Psoas muscle (tissue), 8 donors: ENCODE results near the gene AGAP2. TPM values are rescaled to one million over a fixed set of nuclear protein-coding genes. Genes with fewer than 3 reads are reported as not detected.

Source experiments
- ATAC-seq, 4 donors: fragments of 200-7000 bp; cut with Tn5 transposase; one replicate each; pipeline ENCODE4 v1.9.1; 2020; ENCODE audit warnings: moderate library complexity in 3 of 4, mild to moderate bottlenecking in 2 of 4
- DNase-seq, 2 donors: peaks; one replicate each; pipeline ENCODE4 v3.0.0-alpha.2; 2020
- H3K27ac ChIP-seq: fragments of 200-600 bp; one replicate; pipeline ENCODE4 v1.8.0; 2022
- H3K27me3 ChIP-seq, 3 donors: fragments of 200-600 bp in 1 of 3; one replicate each; pipeline versions ENCODE4 v1.6.1 to v1.8.0; 2013 to 2022; ENCODE audit warnings: low read length in 2 of 3, mild to moderate bottlenecking in 2 of 3, moderate library complexity in 1 of 3; ENCODE audit not compliant: insufficient read depth in 3 of 3
- H3K36me3 ChIP-seq, 2 donors: fragments of 200-600 bp in 1 of 2; one replicate each; pipeline versions ENCODE4 v1.6.1 to v1.8.0; 2013 to 2022; ENCODE audit warnings: low read depth in 1 of 2, mild to moderate bottlenecking in 1 of 2, moderate library complexity in 1 of 2; ENCODE audit not compliant: insufficient read depth in 1 of 2
- H3K4me1 ChIP-seq: fragments of 200-600 bp; one replicate; pipeline ENCODE4 v1.8.0; 2022
- H3K4me3 ChIP-seq: fragments of 200-600 bp; one replicate; pipeline ENCODE4 v1.8.0; 2022; ENCODE audit warnings: mild to moderate bottlenecking
- H3K9me3 ChIP-seq: fragments of 200-600 bp; one replicate; pipeline ENCODE4 v1.8.0; 2022
- CTCF ChIP-seq: fragments of 200-600 bp; IDR thresholded peaks from one replicate; pipeline ENCODE4 v1.8.0; 2022; ENCODE audit warnings: antibody characterized with exemption
- WGBS, 3 donors: extraction: QIAGEN DNeasy Blood & Tissue Kit; methylation state at CpG; one replicate each; pipeline versions ENCODE4 v1.1.6 to v1.1.7; 2013; 5-methylcytosine and 5-hydroxymethylcytosine counted together
- intact Hi-C, 2 donors: fragments of 100-400 bp; cut with DNase I; formaldehyde crosslinking; loops; one replicate each; pipeline versions ENCODE4 v1.11.0 to v1.14.2; 2022
- polyA plus RNA-seq, 3 donors: library from polyadenylated mRNA; stranded (reverse); fragments of 200-250 nt; gene quantifications; one replicate each; pipeline ENCODE4 v1.2.3, GENCODE V29; 2013
- total RNA-seq, 4 donors: library from RNA; stranded (reverse); fragmentation: NEBNext Ultra II Directional in 2 of 4; extraction: Animal tissue kit (Norgen Biotek cat#: 25700) in 2 of 4; gene quantifications; one replicate each; pipeline versions ENCODE4 v1.2.1 to v1.2.4, GENCODE V29; 2021 to 2023
- donor health status: healthy with polysubstance abuse.
- donor health status: DM: no; HTN: no; CAD: no; lungs with moderate emphysema.
- donor health status: Bipolar disorder and iron deficiency.
- donor health status: healthy.
- donor health status: DM: yes; HTN: yes; CAD: no.
- donor health status: DM: no; HTN: no; CAD: no.
- donor health status: DM: no; HTN: no; CAD: no.
- donor health status: DM: yes; HTN: yes; CAD: no.

Gene AGAP2
- total and polyA plus RNA-seq, 7 donors, result 2.5 to 9.6 (median 3.9) TPM

GRCh38 chr12:57769594-57769993 lies 31.1 kb upstream of the AGAP2 start:
- no peak for DNase-seq
- H3K27ac ChIP-seq, result no peak overlapping the region
- H3K4me3 ChIP-seq, result no peak overlapping the region
- H3K27me3 ChIP-seq, result peaks cover 0 to 23% (median 20%) of the 10 kb centered on the region in 3 donors
- TF ChIP-seq CTCF, result no peak
- H3K4me1 ChIP-seq, result peaks cover 24% of the 10 kb centered on the region
- H3K36me3 ChIP-seq, result peaks cover 7 to 34% of the 10 kb centered on the region in 2 donors
- ATAC-seq, result no peak
- intact Hi-C loops, result no loop called here
- H3K9me3 ChIP-seq, result no peaks in the 10 kb centered on the region
- 95% methylated on average over 11 of the region's 11 CpGs for WGBS, 3 donors

GRCh38 chr12:57767876-57768275 lies 29.3 kb upstream of the AGAP2 start:
- H3K4me1 ChIP-seq, result peaks cover 24% of the 10 kb centered on the region
- no peak overlapping the region for H3K4me3 ChIP-seq
- 87 to 96% (median 95%) methylated on average over 3 of the region's 3 CpGs for WGBS, 3 donors
- ATAC-seq, result no peak
- peaks cover 0 to 40% (median 27%) of the 10 kb centered on the region in 3 donors for H3K27me3 ChIP-seq
- H3K27ac ChIP-seq, result no peak overlapping the region
- intact Hi-C loops, result no loop called here
- DNase-seq, result no peak
- peaks cover 7 to 34% of the 10 kb centered on the region in 2 donors for H3K36me3 ChIP-seq
- no peak for TF ChIP-seq CTCF
- no peaks in the 10 kb centered on the region for H3K9me3 ChIP-seq

GRCh38 chr12:57767305-57767698 lies 28.8 kb upstream of the AGAP2 start:
- Histone ChIP-seq H3K9me3 (no peaks in the 10 kb centered on the region), H3K4me1 (peaks cover 24% of the 10 kb centered on the region), H3K36me3 (peaks cover 7 to 34% of the 10 kb centered on the region in 2 donors), H3K27me3 (peaks cover 0 to 46% (median 29%) of the 10 kb centered on the region in 3 donors), H3K27ac (no peak overlapping the region), H3K4me3 (no peak overlapping the region)
- ATAC-seq (no peak), DNase-seq (no peak)
- intact Hi-C loops, result no loop called here
- TF ChIP-seq CTCF, result no peak

- TF ChIP-seq CTCF, result no peak
- Histone ChIP-seq H3K36me3 (peaks cover 7 to 34% of the 10 kb centered on the region in 2 donors), H3K9me3 (no peaks in the 10 kb centered on the region), H3K4me3 (peak within 1 kb of the TSS; percentile 51), H3K4me1 (peaks cover 24% of the 10 kb centered on the region), H3K27ac (no peak within 1 kb of the TSS), H3K27me3 (peaks cover 0 to 52% (median 29%) of the 10 kb centered on the region in 3 donors)
- intact Hi-C loops, result no loop called here
- WGBS, 3 donors, result 4 to 5% (median 5%) methylated on average over 38 of the region's 38 CpGs
- ATAC-seq (peak; percentile 8 to 50 (median 24)), DNase-seq (no peak)
These were observed 28.1 kb upstream of the AGAP2 start, which contains the start of gene CYP27B1 for GRCh38 chr12:57766464-57767304. CYP27B1 (minus strand) TSS chr12:57767078; CDS start chr12:57767041, 37 bp downstream.
